TTC549 (cell line): ENCODE results near the gene LENG8.
A peak's percentile ranks its signal among the peaks of the same experiment; 100 is the strongest.
"Not testable (repeated sequence)": the region's sequence is repeated elsewhere in the genome, so short reads cannot be mapped to it uniquely, and the experiment has no call there.

ENCODE experiments used
- FAIRE-seq: peaks from 2 replicates; lab custom pipeline; 2012; peaks lifted over from hg19 to GRCh38; lab: Jason Lieb, UNC

Gene LENG8

GRCh38 chr19:54462047-54462654 lies 13.2 kb downstream of the LENG8 start:
- FAIRE-seq = no peak

- no peak for FAIRE-seq
Measured at GRCh38 chr19:54462655-54463530, 13.9 kb downstream of the LENG8 start.

- peak; percentile 98 for FAIRE-seq
Measured at GRCh38 chr19:54463531-54464043, 14.6 kb downstream of the LENG8 start, which contains the start of gene LENG9. Gene LENG9 (minus strand): TSS chr19:54463778. CDS start chr19:54463526, 252 bp downstream.

- FAIRE-seq = no peak
Measured at GRCh38 chr19:54464044-54464629, 15.1 kb downstream of the LENG8 start.

- FAIRE-seq = no peak
Measured at GRCh38 chr19:54464630-54465425, 15.8 kb downstream of the LENG8 start.

GRCh38 chr19:54465426-54466109 lies 16.6 kb downstream of the LENG8 start:
- FAIRE-seq = no peak

- not testable (repeated sequence) for FAIRE-seq
Measured at GRCh38 chr19:54466110-54466480, 17.1 kb downstream of the LENG8 start.

- no peak for FAIRE-seq
Measured at GRCh38 chr19:54469496-54469934, 20.5 kb downstream of the LENG8 start.

GRCh38 chr19:54470276-54470887 lies 21.4 kb downstream of the LENG8 start:
- FAIRE-seq = no peak

GRCh38 chr19:54470991-54471782 lies 22.2 kb downstream of the LENG8 start:
- FAIRE-seq = no peak

GRCh38 chr19:54473071-54473891 lies 24.3 kb downstream of the LENG8 start, which contains the start of gene CDC42EP5:
Gene CDC42EP5 (minus strand): TSS chr19:54473296. CDS start chr19:54465547, 7,749 bp downstream.
- FAIRE-seq = peak; percentile 70

GRCh38 chr19:54473892-54474372 lies 24.9 kb downstream of the LENG8 start:
- no peak for FAIRE-seq

- no peak for FAIRE-seq
Measured at GRCh38 chr19:54475706-54476105, 26.7 kb downstream of the LENG8 start.

- no peak for FAIRE-seq
Measured at GRCh38 chr19:54477650-54478049, 28.7 kb downstream of the LENG8 start.

GRCh38 chr19:54478677-54479266 lies 29.8 kb downstream of the LENG8 start:
- FAIRE-seq = no peak

- FAIRE-seq = no peak
Measured at GRCh38 chr19:54480051-54480450, 31.1 kb downstream of the LENG8 start.

GRCh38 chr19:54481326-54481930 lies 32.4 kb downstream of the LENG8 start:
- no peak for FAIRE-seq

GRCh38 chr19:54482889-54483288 lies 33.9 kb downstream of the LENG8 start:
- no peak for FAIRE-seq
